Dermis blood vessel endothelial cell (primary cell): ENCODE measurements around the gene ABHD4. TPM values are rescaled to one million over a fixed set of nuclear protein-coding genes. Genes with fewer than 3 reads are reported as not detected.
A peak's percentile ranks its signal among the peaks of the same experiment; 100 is the strongest.
"Not testable (repeated sequence)": the region's sequence is repeated elsewhere in the genome, so short reads cannot be mapped to it uniquely, and the experiment has no call there.

Experiments
- DNase-seq: peaks from one replicate; pipeline ENCODE4 v3.0.0; 2010
- total RNA-seq: library from RNA; depleted of rRNA; stranded (reverse); fragments of >200 nt; gene quantifications from 2 replicates; pipeline ENCODE4 v1.2.3, GENCODE V29; 2014

Gene ABHD4
- total RNA-seq, 1 donor from 2014 or later = 14.3 TPM

GRCh38 chr14:22589096-22589839 is 8.8 kb upstream of the ABHD4 start, which contains the start of gene DAD1:
Gene DAD1, minus strand, starts transcription at chr14:22589224. Its CDS starts 67 bp downstream, at chr14:22589157.
- peak; percentile 100 for DNase-seq

- DNase-seq = no peak
Observed at GRCh38 chr14:22593189-22593588, 4.9 kb upstream of the ABHD4 start.

DNA sequence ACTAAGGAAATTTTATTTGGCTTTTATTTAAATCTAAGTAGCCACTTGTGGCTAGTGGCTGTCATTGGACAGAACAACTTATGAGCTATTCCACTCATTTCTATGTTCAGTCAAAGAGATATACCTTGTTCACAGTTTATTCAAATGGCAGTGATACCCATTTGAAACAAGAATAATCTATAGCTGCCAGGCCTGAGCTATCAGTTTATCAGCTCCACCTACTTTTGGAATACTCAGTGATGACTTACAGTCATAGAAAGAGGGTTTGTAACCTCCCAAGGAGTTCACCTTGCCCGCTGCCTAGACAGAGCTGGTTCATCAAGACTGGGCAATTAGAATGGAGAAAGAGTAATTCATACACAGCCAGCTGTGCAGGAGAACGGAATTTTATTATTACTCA is 4.5 kb upstream of the ABHD4 start:
- no peak for DNase-seq

DNA sequence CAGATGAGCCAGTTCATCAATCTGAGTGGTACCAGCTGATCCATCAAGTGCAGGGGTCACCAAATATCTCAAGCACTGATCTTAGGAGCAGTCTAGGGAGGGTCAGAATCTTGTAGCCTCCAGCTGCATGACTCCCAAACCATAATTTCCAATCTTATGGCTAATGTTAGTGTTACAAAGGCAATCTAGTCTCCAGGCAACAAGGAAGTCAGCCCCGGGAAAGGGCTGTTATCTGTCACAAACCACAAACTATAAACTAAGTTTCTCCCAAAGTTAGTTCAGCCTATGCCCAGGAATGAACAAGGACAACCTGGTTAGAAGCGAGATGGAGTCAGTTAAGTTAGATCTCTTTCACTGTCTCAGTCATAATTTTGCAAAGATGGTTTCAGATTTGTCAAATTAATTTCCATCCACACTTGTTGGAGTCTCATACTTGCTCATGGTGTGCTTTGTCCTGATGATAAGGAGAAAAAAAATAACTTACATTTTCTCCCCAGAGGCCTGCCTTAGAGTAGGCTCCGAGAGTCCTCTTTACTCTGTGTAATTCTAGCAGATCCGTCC is 3.9 kb upstream of the ABHD4 start:
- no peak for DNase-seq

DNA sequence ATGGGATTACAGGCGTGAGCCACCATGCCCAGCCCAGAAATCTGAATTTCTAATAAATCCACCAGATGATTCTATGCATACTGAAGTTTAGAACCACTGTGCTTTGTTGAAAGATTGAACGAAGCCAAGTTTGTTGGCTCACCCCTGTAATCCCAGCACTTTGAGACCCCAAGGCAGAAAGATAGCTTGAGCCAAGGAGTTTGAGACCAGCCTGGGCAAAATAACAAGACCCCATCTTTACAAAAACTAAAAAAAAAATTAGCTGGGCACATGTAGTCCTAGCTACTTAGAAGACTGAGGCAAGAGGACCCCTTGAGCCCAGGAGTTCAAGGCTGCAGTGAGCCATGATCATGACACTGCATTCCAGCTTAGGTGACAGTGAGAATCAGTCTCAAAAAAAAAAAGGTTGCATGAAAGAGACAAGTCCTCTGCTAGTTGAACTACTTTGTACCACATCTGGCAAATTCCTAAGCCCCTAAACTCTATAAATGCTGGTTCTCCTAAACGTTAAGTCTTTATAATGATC is 1.7 kb upstream of the ABHD4 start:
- DNase-seq = no peak

- no peak for DNase-seq
Observed at GRCh38 chr14:22597265-22597664, 835 bp upstream of the ABHD4 start.

DNA sequence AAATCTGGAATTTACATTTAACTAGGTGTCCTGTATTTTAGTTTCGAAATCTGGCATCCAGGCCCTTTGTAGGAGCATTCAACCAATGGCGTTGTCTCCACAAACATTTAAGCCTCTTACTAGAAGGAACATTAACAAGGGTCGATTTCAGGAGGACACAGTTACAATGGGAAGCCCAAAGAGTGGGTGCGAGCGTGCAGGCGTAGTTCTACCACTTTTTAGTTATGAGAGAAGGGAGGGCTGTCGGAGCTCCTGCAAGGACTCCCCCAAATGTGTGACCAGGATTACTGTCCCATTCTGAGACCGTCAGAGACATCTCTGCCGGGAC is 365 bp upstream of the ABHD4 start:
- DNase-seq = no peak

GRCh38 chr14:22598896-22599244 is 770 bp downstream of the ABHD4 start:
- peak; percentile 74 for DNase-seq

- no peak for DNase-seq
Observed at GRCh38 chr14:22599349-22599748, 1.2 kb downstream of the ABHD4 start.

DNA sequence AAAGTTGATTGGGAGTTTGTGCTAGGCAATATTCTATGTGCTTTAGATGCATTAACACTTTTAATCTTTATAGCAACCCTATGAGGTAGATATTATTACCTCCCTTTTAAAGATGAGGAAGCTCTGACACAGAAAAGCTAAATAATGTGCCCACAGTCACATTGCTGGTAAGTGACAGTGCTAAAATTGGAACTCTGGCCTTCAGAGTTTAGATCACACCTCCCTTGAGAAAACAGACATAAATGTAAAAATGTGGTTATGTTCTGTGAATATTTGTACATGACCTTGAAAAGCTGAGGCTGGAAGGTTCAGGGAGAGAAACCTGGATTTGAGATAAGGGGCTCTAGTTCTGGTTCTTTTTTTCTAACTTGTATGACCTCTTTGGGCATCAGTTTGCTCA is 1.9 kb downstream of the ABHD4 start:
- no peak for DNase-seq

DNA sequence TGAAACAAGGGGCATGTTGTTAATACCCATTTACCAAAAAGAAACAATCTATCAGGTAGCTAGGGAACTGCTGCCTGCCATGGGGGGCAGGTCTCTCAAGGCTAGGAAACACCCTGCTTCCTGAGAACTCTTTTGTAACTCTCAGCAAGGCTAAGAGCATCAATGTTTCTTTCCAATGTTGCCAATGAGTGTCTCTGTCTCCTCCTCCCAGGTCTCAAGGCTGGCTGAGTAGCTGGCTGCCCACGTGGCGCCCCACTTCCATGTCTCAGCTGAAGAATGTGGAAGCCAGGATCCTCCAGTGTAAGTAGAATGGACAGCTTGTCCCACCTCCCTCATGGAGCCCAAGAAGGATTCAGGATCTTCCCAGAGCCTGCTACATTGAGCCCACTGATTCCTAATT is 3.4 kb downstream of the ABHD4 start:
- DNase-seq = no peak

- no peak for DNase-seq
Observed at GRCh38 chr14:22601996-22602395, 3.9 kb downstream of the ABHD4 start.

- no peak for DNase-seq
Observed at GRCh38 chr14:22602862-22603261, 4.8 kb downstream of the ABHD4 start.

- DNase-seq = no peak
Observed at GRCh38 chr14:22606380-22606779, 8.3 kb downstream of the ABHD4 start.

DNA sequence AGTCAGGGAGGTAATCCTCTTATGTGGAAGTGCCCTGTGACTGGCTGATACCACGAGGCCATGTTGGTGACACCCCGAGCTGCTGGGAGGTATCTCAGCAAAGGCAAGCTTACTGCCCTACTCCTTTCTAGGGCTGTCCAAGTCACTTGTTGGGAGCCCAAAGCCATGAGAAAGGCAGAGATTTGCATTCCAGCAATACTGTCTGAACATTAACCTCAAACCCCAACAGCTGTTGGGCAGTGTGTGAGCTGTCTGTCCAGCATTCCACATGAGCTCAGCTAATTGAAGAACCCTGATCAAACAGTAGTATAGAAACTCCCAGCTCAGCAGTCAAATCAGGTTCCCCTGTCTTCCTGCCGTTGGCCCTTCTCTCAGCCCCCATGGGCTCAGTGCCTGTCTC is 9.2 kb downstream of the ABHD4 start:
- DNase-seq = no peak

- no peak for DNase-seq
Observed at GRCh38 chr14:22610931-22611330, 12.8 kb downstream of the ABHD4 start.

DNA sequence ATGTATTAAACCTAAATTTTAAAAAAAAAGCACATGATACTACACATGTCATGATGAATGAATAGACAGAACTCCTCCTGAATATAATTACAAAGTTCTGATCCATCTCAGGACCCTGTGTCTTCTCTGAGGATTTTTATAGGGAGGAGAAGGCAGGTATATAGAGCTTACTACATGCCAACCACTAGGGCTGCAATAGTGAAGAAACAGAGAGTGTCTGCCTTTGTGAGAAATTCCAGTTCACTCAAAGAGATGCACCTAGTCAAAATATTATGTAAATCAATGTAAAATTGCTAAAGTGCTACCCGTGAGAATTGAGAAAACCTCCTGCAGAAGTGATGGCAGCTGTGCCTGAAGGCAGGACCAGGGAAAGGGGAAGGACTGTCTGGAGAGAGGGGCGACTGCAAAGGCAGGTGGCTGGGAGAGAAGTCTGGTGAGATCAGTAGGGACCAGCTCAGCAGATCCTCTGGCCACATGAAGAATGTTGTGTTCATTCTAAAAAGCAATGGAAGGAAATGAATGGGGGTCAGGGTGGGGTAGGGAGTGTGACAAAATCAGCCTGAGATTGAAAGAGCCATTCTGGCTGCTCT is 15.1 kb downstream of the ABHD4 start:
- peak; percentile 26 for DNase-seq

- no peak for DNase-seq
Observed at GRCh38 chr14:22613736-22614239, 15.7 kb downstream of the ABHD4 start.

DNA sequence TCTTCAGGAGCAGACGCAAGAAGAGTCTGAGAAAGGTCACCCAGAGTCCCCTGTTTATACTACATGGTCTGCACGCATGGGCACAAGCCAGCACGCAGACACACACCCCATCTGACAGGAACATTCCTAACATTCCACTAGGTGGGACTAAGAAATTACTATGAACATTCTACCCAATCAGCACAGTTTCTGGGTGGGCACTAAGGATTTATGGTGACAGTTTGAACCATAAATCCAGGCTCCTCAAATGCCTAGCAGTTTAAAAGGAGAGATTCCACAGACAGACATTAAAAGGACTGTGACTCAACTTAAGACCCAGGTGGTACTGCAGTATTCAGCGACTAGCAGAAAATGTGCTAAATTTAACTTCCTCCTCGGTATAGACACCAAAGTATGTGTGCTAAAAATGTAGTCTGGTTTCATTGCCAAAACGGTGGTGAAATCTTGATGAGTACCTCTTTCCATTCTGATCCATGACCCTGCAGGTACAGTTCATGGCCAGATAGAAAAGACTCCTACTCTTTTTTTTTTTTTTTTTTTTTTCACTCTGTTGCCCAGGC is 16.2 kb downstream of the ABHD4 start:
- peak; percentile 99 for DNase-seq

DNA sequence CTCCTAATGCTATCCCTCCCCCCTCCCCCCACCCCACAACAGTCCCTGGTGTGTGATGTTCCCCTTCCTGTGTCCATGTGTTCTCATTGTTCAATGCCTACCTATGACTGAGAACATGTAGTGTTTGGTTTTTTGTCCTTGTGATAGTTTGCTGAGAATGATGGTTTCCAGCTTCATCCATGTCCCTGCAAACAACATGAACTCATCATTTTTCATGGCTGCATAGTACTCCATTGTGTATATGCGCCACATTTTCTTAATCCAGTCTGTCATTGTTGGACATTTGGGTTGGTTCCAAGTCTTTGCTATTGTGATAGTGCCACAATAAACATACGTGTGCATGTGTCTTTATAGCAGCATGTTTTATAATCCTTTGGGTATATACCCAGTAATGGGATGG is 17.7 kb downstream of the ABHD4 start:
- DNase-seq = not testable (repeated sequence)

DNA sequence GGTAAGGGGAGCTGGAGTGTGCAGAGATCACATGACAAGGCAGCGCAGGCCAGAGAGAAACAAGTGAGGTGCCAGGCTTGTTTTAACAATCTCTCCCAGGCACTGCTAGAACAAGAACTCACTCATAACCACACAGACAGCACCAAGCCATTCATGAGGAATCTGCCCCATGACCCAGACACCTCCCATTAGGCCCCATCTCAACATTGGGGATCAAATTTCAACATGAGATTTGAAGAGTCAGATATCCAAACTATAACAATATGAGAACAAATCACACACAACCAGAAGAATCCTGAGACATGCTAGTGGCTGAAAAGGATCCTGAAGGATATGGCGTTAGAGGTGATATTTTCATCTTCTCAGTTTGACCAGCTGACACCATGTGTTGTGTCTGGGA is 24.2 kb downstream of the ABHD4 start:
- DNase-seq = no peak

DNA sequence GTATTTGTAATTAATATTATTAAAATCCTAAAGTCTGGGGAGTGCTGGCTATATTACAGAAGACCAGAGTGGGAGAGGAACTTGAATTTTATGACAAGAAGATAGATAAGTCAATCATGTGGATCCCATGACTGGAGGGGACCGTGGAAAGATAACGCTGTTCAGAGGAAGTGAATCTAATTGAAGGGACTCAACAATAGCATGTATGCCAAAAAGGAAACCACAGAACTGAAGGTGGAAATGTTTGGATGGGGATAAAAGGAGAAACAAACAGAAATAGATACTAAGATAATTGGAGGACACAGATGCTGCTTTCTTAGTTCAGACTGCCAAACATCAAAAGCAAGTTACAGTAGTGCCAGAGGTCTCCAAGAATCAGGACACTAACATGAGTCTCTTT is 24.9 kb downstream of the ABHD4 start:
- peak; percentile 73 for DNase-seq

DNA sequence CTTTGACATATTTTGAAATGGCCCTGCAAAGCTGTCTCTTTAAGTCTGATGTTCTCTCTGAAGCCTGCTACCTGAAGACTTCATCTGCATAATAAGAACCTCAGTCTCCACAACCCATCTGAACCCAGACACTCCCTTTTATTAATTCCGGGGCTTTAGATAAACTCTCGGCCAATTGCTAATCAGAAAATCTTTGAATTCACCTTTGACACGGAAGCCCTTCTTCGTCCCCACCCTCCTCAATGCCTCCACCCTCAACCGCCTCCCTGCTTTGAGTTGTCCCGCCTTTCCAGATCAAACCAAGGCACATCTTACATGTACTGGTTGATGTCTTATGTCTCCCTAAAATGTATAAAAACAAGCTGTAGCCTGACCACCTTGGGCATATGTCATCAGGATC is 28.5 kb downstream of the ABHD4 start:
- no peak for DNase-seq
